ENCODE measurements around the gene POLR3C. TPM values are rescaled to one million over a fixed set of nuclear protein-coding genes. Genes with fewer than 3 reads are reported as not detected.

Gene POLR3C
- total and polyA plus RNA-seq, 10 of the 15 experiments (the other 5 are each of a cell fraction or from before 2014, with no cell fraction given): 13.0 to 44.8 (median 34.8) TPM

DNA sequence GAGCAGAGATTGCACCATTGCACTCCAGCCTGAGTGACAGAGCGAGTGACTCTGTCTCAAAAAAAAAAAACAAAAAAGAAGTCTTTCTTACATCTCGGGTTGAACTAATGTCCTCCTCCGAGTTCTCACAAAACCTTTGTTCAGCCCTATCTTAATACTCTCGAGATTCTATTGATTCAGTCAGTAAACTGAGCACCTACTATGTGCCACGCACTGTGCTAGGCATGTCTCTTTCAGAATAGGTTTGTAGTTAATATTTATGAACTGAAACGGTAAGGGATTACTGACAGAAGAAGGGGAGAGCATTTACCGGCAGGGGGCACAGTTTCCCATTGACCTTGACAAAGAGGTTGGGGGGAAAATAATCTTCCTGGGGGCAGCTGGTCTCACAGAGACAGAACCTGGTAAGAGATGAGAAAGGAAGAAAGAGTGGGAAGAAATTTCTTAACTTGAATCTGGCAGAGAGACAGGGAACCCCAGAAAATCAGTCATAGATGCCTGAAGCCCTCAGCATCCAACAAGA, 31.5 kb downstream of the POLR3C start:
- RAD21 ChIA-PET (ENCODE audit: unreplicated experiment): interaction anchor here (4.7 kb wide), 1 partner anchor 9 kb away, joined by 69 read pairs; the partner anchor contains the start of gene NUDT17
- WGBS (ENCODE audit: insufficient coverage, insufficient replicate concordance, low lambda C conversion rate, missing lambda C conversion rate): 89% methylated on average over 7 of the region's 7 CpGs
- intact Hi-C loops (cut with micrococcal nuclease; ENCODE audit: unreplicated experiment): no loop called here
- no peak for DNase-seq (ENCODE audit: low read depth, low spot score)
- H2AFZ ChIP-seq (ENCODE audit: control insufficient read depth, low read depth, low read length): no peak overlapping the region
- BruUV-seq (replicated peaks): no TSS peak
- no peaks in the 10 kb centered on the region for H4K20me1 ChIP-seq (ENCODE audit: control insufficient read depth, insufficient read depth)
- no peak overlapping the region for H3K27ac ChIP-seq (ENCODE audit: control insufficient read depth, insufficient read depth)
- H3K9ac ChIP-seq (ENCODE audit: control insufficient read depth, insufficient read depth, low read length): no peak overlapping the region
- no peaks in the 10 kb centered on the region for H3K27me3 ChIP-seq (replicated peaks in 1 of 2; ENCODE audit: control insufficient read depth in 2 of 2, insufficient read depth in 2 of 2, low read length in 1 of 2)
- no peaks in the 10 kb centered on the region for H3K79me2 ChIP-seq (ENCODE audit: control insufficient read depth, insufficient read depth, low read length)
- in situ Hi-C loops (cut with MboI): loop anchor here (5.0 kb wide), 1 partner anchor 62 kb away; the partner anchor contains the start of gene PEX11B
- H3K36me3 ChIP-seq (ENCODE audit: control insufficient read depth in 2 of 2, insufficient read depth in 2 of 2, low read length in 1 of 2): peaks cover 4 to 12% of the 10 kb centered on the region in 2 experiments; a peak in 3 of 4 replicates
- TF ChIP-seq SMC3 (IDR thresholded peaks at IDR 0.05; ENCODE audit: borderline replicate concordance, low read length): no peak
- TF ChIP-seq, protein P1, sequence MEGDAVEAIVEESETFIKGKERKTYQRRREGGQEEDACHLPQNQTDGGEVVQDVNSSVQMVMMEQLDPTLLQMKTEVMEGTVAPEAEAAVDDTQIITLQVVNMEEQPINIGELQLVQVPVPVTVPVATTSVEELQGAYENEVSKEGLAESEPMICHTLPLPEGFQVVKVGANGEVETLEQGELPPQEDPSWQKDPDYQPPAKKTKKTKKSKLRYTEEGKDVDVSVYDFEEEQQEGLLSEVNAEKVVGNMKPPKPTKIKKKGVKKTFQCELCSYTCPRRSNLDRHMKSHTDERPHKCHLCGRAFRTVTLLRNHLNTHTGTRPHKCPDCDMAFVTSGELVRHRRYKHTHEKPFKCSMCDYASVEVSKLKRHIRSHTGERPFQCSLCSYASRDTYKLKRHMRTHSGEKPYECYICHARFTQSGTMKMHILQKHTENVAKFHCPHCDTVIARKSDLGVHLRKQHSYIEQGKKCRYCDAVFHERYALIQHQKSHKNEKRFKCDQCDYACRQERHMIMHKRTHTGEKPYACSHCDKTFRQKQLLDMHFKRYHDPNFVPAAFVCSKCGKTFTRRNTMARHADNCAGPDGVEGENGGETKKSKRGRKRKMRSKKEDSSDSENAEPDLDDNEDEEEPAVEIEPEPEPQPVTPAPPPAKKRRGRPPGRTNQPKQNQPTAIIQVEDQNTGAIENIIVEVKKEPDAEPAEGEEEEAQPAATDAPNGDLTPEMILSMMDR (IDR thresholded peaks at IDR 0.05 in 2 of 3, conservative IDR thresholded peaks at IDR 0.05 in 1 of 3; ENCODE audit: control insufficient read depth in 2 of 3, extremely low read depth in 1 of 3, insufficient read depth in 1 of 3, low read depth in 3 of 3, low read length in 3 of 3): peak in 1 of 3 experiments; percentile 25; a peak in 1 of 6 replicates
- FAIRE-seq: no peak
- no peak overlapping the region for H3K4me2 ChIP-seq (ENCODE audit: control insufficient read depth, insufficient read depth)
- no peaks in the 10 kb centered on the region for H3K9me3 ChIP-seq (replicated peaks; ENCODE audit: control insufficient read depth, insufficient read depth, low read length)
- SMC1A ChIA-PET (ENCODE audit: uncharacterized antibody, unreplicated experiment): no interaction called here
- CTCF ChIA-PET: interaction anchor here (0.9 to 8.0 kb wide), 3 partner anchors 9 to 56 kb away, joined by 3 to 172 read pairs (median 3); partner anchors contain the start of gene NUDT17
- no peak for ATAC-seq
- no peak overlapping the region for H3K4me3 ChIP-seq
- POLR2A ChIA-PET: interaction anchor here (0.5 kb wide), 1 partner anchor 114 kb away, joined by 6 read pairs; no protein-coding TSS in a partner anchor
- H3K4me1 ChIP-seq (ENCODE audit: control insufficient read depth, insufficient read depth, low read length): no peaks in the 10 kb centered on the region

GRCh38 chr1:145857170-145857569, 33.2 kb downstream of the POLR3C start:
- Histone ChIP-seq H3K36me3 (ENCODE audit: control insufficient read depth in 2 of 2, insufficient read depth in 2 of 2, low read length in 1 of 2) (peaks cover 4 to 11% of the 10 kb centered on the region in 2 experiments; a peak in 3 of 4 replicates), H3K79me2 (ENCODE audit: control insufficient read depth, insufficient read depth, low read length) (no peaks in the 10 kb centered on the region), H3K9me3 (replicated peaks; ENCODE audit: control insufficient read depth, insufficient read depth, low read length) (no peaks in the 10 kb centered on the region), H4K20me1 (ENCODE audit: control insufficient read depth, insufficient read depth) (no peaks in the 10 kb centered on the region), H3K4me3 (no peak overlapping the region), H3K9ac (ENCODE audit: control insufficient read depth, insufficient read depth, low read length) (no peak overlapping the region), H3K27ac (ENCODE audit: control insufficient read depth, insufficient read depth) (no peak overlapping the region), H3K4me2 (ENCODE audit: control insufficient read depth, insufficient read depth) (no peak overlapping the region), H3K4me1 (ENCODE audit: control insufficient read depth, insufficient read depth, low read length) (no peaks in the 10 kb centered on the region), H3K27me3 (replicated peaks in 1 of 2; ENCODE audit: control insufficient read depth in 2 of 2, insufficient read depth in 2 of 2, low read length in 1 of 2) (no peaks in the 10 kb centered on the region), H2AFZ (ENCODE audit: control insufficient read depth, low read depth, low read length) (no peak overlapping the region)
- ChIA-PET RAD21 (ENCODE audit: unreplicated experiment) (interaction anchor here (3.0 to 4.7 kb wide), 2 partner anchors 11 to 107 kb away, joined by 17 to 69 read pairs; partner anchors contain the start of genes ANKRD34A, NUDT17 and POLR3GL), CTCF (interaction anchor here (1.0 to 8.0 kb wide), 9 partner anchors 10 to 176 kb away, joined by 3 to 172 read pairs (median 5); partner anchors contain the start of genes ITGA10, NUDT17 and PEX11B), SMC1A (ENCODE audit: uncharacterized antibody, unreplicated experiment) (interaction anchor here (1.0 to 4.7 kb wide), 4 partner anchors 11 to 100 kb away, joined by 3 to 54 read pairs (median 4); partner anchors contain the start of gene NUDT17), POLR2A (interaction anchor here (1.5 to 4.4 kb wide), 3 partner anchors 10 to 32 kb away, joined by 4 to 20 read pairs (median 6); partner anchors contain the start of genes POLR3C and RNF115)
- intact Hi-C loops (cut with micrococcal nuclease; ENCODE audit: unreplicated experiment): no loop called here
- in situ Hi-C loops (cut with MboI): loop anchor here (5.0 kb wide), 1 partner anchor 60 kb away; the partner anchor contains the start of gene PEX11B
- ATAC-seq: no peak
- FAIRE-seq: no peak
- TF ChIP-seq SP1 (IDR thresholded peaks at IDR 0.05; ENCODE audit: low read depth, low read length): no peak
- no peak for TF ChIP-seq YBX1 (IDR thresholded peaks at IDR 0.05)
- no peak for TF ChIP-seq CBX3 (IDR thresholded peaks at IDR 0.05; ENCODE audit: borderline replicate concordance, low read depth)
- no peak for TF ChIP-seq CHD4 (IDR thresholded peaks at IDR 0.05)
- TF ChIP-seq ZBTB11 (CRISPR knock-in tag; IDR thresholded peaks at IDR 0.05): no peak
- no peak for TF ChIP-seq STAT1 (conservative IDR thresholded peaks at IDR 0.05)
- no peak for TF ChIP-seq ATF3 (IDR thresholded peaks at IDR 0.05; ENCODE audit: borderline replicate concordance, extremely low read depth, low read depth, low read length)
- DNase-seq (ENCODE audit: low read depth, low spot score): no peak
- BruUV-seq (replicated peaks): no TSS peak
- WGBS (ENCODE audit: insufficient coverage, insufficient replicate concordance, low lambda C conversion rate, missing lambda C conversion rate): 69% methylated on average over 4 of the region's 4 CpGs

All from GM12878 (cell line).